ENCODE results near the gene NYAP1.
"Not testable (repeated sequence)": the region's sequence is repeated elsewhere in the genome, so short reads cannot be mapped to it uniquely, and the experiment has no call there.

The NYAP1 gene

GRCh38 chr7:100539436-100540006 lies 55.8 kb downstream of the NYAP1 start:
- peaks cover 9% of the 10 kb centered on the region for H3K27me3 ChIP-seq (ENCODE audit: control insufficient read depth, insufficient read depth, low read length)
- H3K36me3 ChIP-seq (ENCODE audit: control insufficient read depth, insufficient read depth, low read length), result no peaks in the 10 kb centered on the region
- H3K4me1 ChIP-seq (ENCODE audit: control insufficient read depth, insufficient read depth, low read length), result peaks cover 36% of the 10 kb centered on the region
- H3K9ac ChIP-seq (ENCODE audit: low read depth, low read length), result no peak overlapping the region
- peak overlapping the region; percentile 79 for H3K4me3 ChIP-seq (ENCODE audit: low read depth, low read length)
- no peaks in the 10 kb centered on the region for H3K9me3 ChIP-seq (ENCODE audit: control insufficient read depth, insufficient read depth, low read length)
- H3K27ac ChIP-seq (ENCODE audit: low read depth, low read length), result peak overlapping the region; percentile 47

GRCh38 chr7:100540073-100540723 lies 56.5 kb downstream of the NYAP1 start:
- Histone ChIP-seq H3K36me3 (ENCODE audit: control insufficient read depth, insufficient read depth, low read length) (no peaks in the 10 kb centered on the region), H3K9ac (ENCODE audit: low read depth, low read length) (no peak overlapping the region), H3K9me3 (ENCODE audit: control insufficient read depth, insufficient read depth, low read length) (no peaks in the 10 kb centered on the region), H3K4me1 (ENCODE audit: control insufficient read depth, insufficient read depth, low read length) (peaks cover 42% of the 10 kb centered on the region), H3K27me3 (ENCODE audit: control insufficient read depth, insufficient read depth, low read length) (peaks cover 9% of the 10 kb centered on the region), H3K4me3 (ENCODE audit: low read depth, low read length) (peak overlapping the region; percentile 79), H3K27ac (ENCODE audit: low read depth, low read length) (no peak overlapping the region)

- not testable (repeated sequence) for H3K27ac ChIP-seq (ENCODE audit: low read depth, low read length); H3K9ac ChIP-seq (ENCODE audit: low read depth, low read length); H3K27me3 ChIP-seq (ENCODE audit: control insufficient read depth, insufficient read depth, low read length); H3K9me3 ChIP-seq (ENCODE audit: control insufficient read depth, insufficient read depth, low read length); H3K36me3 ChIP-seq (ENCODE audit: control insufficient read depth, insufficient read depth, low read length); H3K4me3 ChIP-seq (ENCODE audit: low read depth, low read length)
- H3K4me1 ChIP-seq (ENCODE audit: control insufficient read depth, insufficient read depth, low read length), result peaks cover 53% of the 10 kb centered on the region
Observed at GRCh38 chr7:100541309-100541708, 57.6 kb downstream of the NYAP1 start.

- H3K9ac ChIP-seq (ENCODE audit: low read depth, low read length), result no peak overlapping the region
- H3K27me3 ChIP-seq (ENCODE audit: control insufficient read depth, insufficient read depth, low read length), result peaks cover 9% of the 10 kb centered on the region
Observed at GRCh38 chr7:100543586-100543985, 59.9 kb downstream of the NYAP1 start.

GRCh38 chr7:100544386-100544785 lies 60.7 kb downstream of the NYAP1 start:
- Histone ChIP-seq H3K4me3 (ENCODE audit: low read depth, low read length) (no peak overlapping the region), H3K9me3 (ENCODE audit: control insufficient read depth, insufficient read depth, low read length) (no peaks in the 10 kb centered on the region), H3K27me3 (ENCODE audit: control insufficient read depth, insufficient read depth, low read length) (peaks cover 9% of the 10 kb centered on the region), H3K4me1 (ENCODE audit: control insufficient read depth, insufficient read depth, low read length) (peaks cover 59% of the 10 kb centered on the region), H3K27ac (ENCODE audit: low read depth, low read length) (no peak overlapping the region), H3K36me3 (ENCODE audit: control insufficient read depth, insufficient read depth, low read length) (peaks cover 8% of the 10 kb centered on the region), H3K9ac (ENCODE audit: low read depth, low read length) (no peak overlapping the region)

More at GRCh38 chr7:100543586-100543985, 59.9 kb downstream of the NYAP1 start:
- H3K9me3 ChIP-seq (ENCODE audit: control insufficient read depth, insufficient read depth, low read length), result no peaks in the 10 kb centered on the region
- 0 out of 2 replicates have a peak, but pooled peaks cover under 1% of the 10 kb centered on the region for H3K36me3 ChIP-seq (ENCODE audit: control insufficient read depth, insufficient read depth, low read length)
- H3K4me1 ChIP-seq (ENCODE audit: control insufficient read depth, insufficient read depth, low read length), result peaks cover 59% of the 10 kb centered on the region
- no peak overlapping the region for H3K27ac ChIP-seq (ENCODE audit: low read depth, low read length)
- no peak overlapping the region for H3K4me3 ChIP-seq (ENCODE audit: low read depth, low read length)

All from HUES48 (cell line).